AML-193 (cell line): ENCODE data around the gene IGF1R.

Experiments used
- DNase-seq, 2 experiments: peaks; one replicate each; lab custom pipeline; 2025; lab: John Stamatoyannopoulos, UW

The IGF1R gene

GRCh38 chr15:98725874-98726273 is 77.5 kb downstream of the IGF1R start:
- DNase-seq: no peak

- no peak for DNase-seq
Observed at GRCh38 chr15:98727115-98728040, 79.0 kb downstream of the IGF1R start.

GRCh38 chr15:98728082-98728810 is 79.9 kb downstream of the IGF1R start:
- no peak for DNase-seq

GRCh38 chr15:98728811-98729160 is 80.4 kb downstream of the IGF1R start:
- no peak for DNase-seq

- DNase-seq: no peak
Observed at GRCh38 chr15:98729446-98730042, 81.2 kb downstream of the IGF1R start.

GRCh38 chr15:98730860-98731711 is 82.7 kb downstream of the IGF1R start:
- DNase-seq: no peak

GRCh38 chr15:98731712-98732450 is 83.5 kb downstream of the IGF1R start:
- no peak for DNase-seq

- no peak for DNase-seq
Observed at GRCh38 chr15:98733098-98733497, 84.8 kb downstream of the IGF1R start.

- DNase-seq: peak; percentile 69 to 84
Observed at GRCh38 chr15:98734466-98735199, 86.3 kb downstream of the IGF1R start.

- DNase-seq: no peak
Observed at GRCh38 chr15:98735304-98735703, 87.0 kb downstream of the IGF1R start.

- DNase-seq: no peak
Observed at GRCh38 chr15:98735895-98736617, 87.7 kb downstream of the IGF1R start.

- DNase-seq: no peak
Observed at GRCh38 chr15:98737159-98737558, 88.8 kb downstream of the IGF1R start.

GRCh38 chr15:98737721-98738120 is 89.4 kb downstream of the IGF1R start:
- no peak for DNase-seq

- DNase-seq: no peak
Observed at GRCh38 chr15:98738689-98739401, 90.5 kb downstream of the IGF1R start.

- no peak for DNase-seq
Observed at GRCh38 chr15:98740295-98740694, 92.0 kb downstream of the IGF1R start.

GRCh38 chr15:98740963-98741362 is 92.6 kb downstream of the IGF1R start:
- DNase-seq: no peak

GRCh38 chr15:98743177-98743576 is 94.8 kb downstream of the IGF1R start:
- no peak for DNase-seq

- no peak for DNase-seq
Observed at GRCh38 chr15:98744506-98744905, 96.2 kb downstream of the IGF1R start.

GRCh38 chr15:98745179-98745578 is 96.8 kb downstream of the IGF1R start:
- DNase-seq: no peak
